SK-N-SH (cell line): ENCODE measurements around the gene RIMKLA. TPM values are rescaled to one million over a fixed set of nuclear protein-coding genes. Genes with fewer than 3 reads are reported as not detected.

Experiments used
- CTCF ChIA-PET: fragments of 300-600, 350-600 bp; formaldehyde crosslinking; extraction: SDS; loops from one replicate; lab custom pipeline; 2021; lab: Yijun Ruan, JAX
- POLR2A ChIA-PET: fragments of 350-600 bp; sonication (Branson Sonifier 250); formaldehyde crosslinking; extraction: SDS; loops from one replicate; lab custom pipeline; 2020; ENCODE audit warnings: antibody characterized with exemption, inconsistent platforms; lab: Yijun Ruan, JAX
- DNase-seq: peaks from one replicate; pipeline ENCODE4 v3.0.0; 2012
- H2AFZ ChIP-seq: fragments of 200-600 bp; sonication (generic); 2 replicates; pipeline ENCODE4 v1.8.1; 2016; ENCODE audit warnings: antibody characterized with exemption, mild to moderate bottlenecking, low read depth
- H3F3A ChIP-seq: fragments of 200-600 bp; sonication (generic); replicated peaks from 2 replicates; pipeline ENCODE3; 2016; ENCODE audit warnings: antibody characterized with exemption, mild to moderate bottlenecking; ENCODE audit not compliant: insufficient read depth
- H3K27ac ChIP-seq, 2 experiments: fragments of 200-500 bp in 1 of 2; fragments of 200-600 bp in 1 of 2; sonication (Bioruptor generic) in 1 of 2; sonication (generic), shearing (Covaris generic) in 1 of 2; 2 replicates each; pipeline versions ENCODE4 v1.5.1 to v1.6.1; 2014 to 2016; ENCODE audit warnings: low read depth in 2 of 2, inconsistent platforms in 1 of 2, low read length in 1 of 2, mild to moderate bottlenecking in 1 of 2, mixed read lengths in 1 of 2
- H3K27me3 ChIP-seq: fragments of 200-600 bp; sonication (generic), shearing (Covaris generic); 2 replicates; pipeline ENCODE4 v1.6.1; 2016; ENCODE audit warnings: mixed run types; ENCODE audit not compliant: insufficient read depth
- H3K36me3 ChIP-seq, 2 experiments: fragments of 200-500 bp in 1 of 2; fragments of 200-600 bp in 1 of 2; sonication (Bioruptor generic) in 1 of 2; sonication (generic) in 1 of 2; replicated peaks in 1 of 2; 2 replicates each; pipeline versions ENCODE3 to v1.5.1; 2014 to 2016; ENCODE audit warnings: low read length in 1 of 2, mild to moderate bottlenecking in 1 of 2; ENCODE audit not compliant: insufficient read depth in 2 of 2, control insufficient read depth in 1 of 2
- H3K4me1 ChIP-seq, 2 experiments: fragments of 200-500 bp in 1 of 2; fragments of 200-600 bp in 1 of 2; sonication (Bioruptor generic) in 1 of 2; sonication (generic), shearing (Covaris generic) in 1 of 2; 2 replicates each; pipeline versions ENCODE4 v1.5.1 to v1.6.1; 2014 to 2016; ENCODE audit warnings: low read depth in 1 of 2, low read length in 1 of 2, mixed run types in 1 of 2; ENCODE audit not compliant: insufficient read depth in 2 of 2, control insufficient read depth in 1 of 2
- H3K4me2 ChIP-seq: fragments of 200-600 bp; sonication (generic), shearing (Covaris generic); 2 replicates; pipeline ENCODE4 v1.6.1; 2017; ENCODE audit warnings: mixed run types
- H3K4me3 ChIP-seq, 2 experiments: fragments of 200-500 bp in 1 of 2; fragments of 200-600 bp in 1 of 2; sonication (Bioruptor generic) in 1 of 2; sonication (generic), shearing (Covaris generic) in 1 of 2; 2 replicates each; pipeline versions ENCODE4 v1.5.1 to v1.8.1; 2014 to 2016; ENCODE audit warnings: low read depth in 2 of 2, inconsistent platforms in 1 of 2, low read length in 1 of 2, mild to moderate bottlenecking in 1 of 2, mixed read lengths in 1 of 2, moderate library complexity in 1 of 2
- H3K79me2 ChIP-seq: fragments of 200-600 bp; sonication (generic); 2 replicates; pipeline ENCODE4 v1.8.1; 2017; ENCODE audit warnings: mild to moderate bottlenecking; ENCODE audit not compliant: insufficient read depth
- H3K9ac ChIP-seq: fragments of 200-600 bp; sonication (generic); 2 replicates; pipeline ENCODE4 v1.6.1; 2017; ENCODE audit warnings: mixed run types
- H3K9me2 ChIP-seq: fragments of 200-600 bp; sonication (generic); 2 replicates; pipeline ENCODE4 v1.6.1; 2017; ENCODE audit warnings: mixed run types
- H3K9me3 ChIP-seq: fragments of 200-600 bp; sonication (generic); 2 replicates; pipeline ENCODE4 v1.6.1; 2017; ENCODE audit warnings: mixed run types, mild to moderate bottlenecking, moderate library complexity
- H4K20me1 ChIP-seq: fragments of 200-600 bp; sonication (generic); 2 replicates; pipeline ENCODE4 v1.6.1; 2017; ENCODE audit warnings: mild to moderate bottlenecking, mixed run types; ENCODE audit not compliant: insufficient read depth
- FOXJ3 ChIP-seq: sonication (generic); formaldehyde crosslinking; IDR thresholded peaks from 2 replicates; pipeline ENCODE4 v1.5.1; 2020; ENCODE audit warnings: mild to moderate bottlenecking, missing genetic modification reagents
- SIN3A ChIP-seq: IDR thresholded peaks from 2 replicates; pipeline ENCODE4 v1.6.1; 2012; ENCODE audit warnings: low read depth, mild to moderate bottlenecking, low read length, moderate library complexity, borderline replicate concordance
- TCF12 ChIP-seq: IDR thresholded peaks from 2 replicates; pipeline ENCODE4 v1.4.0; 2012
- TEAD4 ChIP-seq: IDR thresholded peaks from 2 replicates; pipeline ENCODE4 v1.4.0; 2012; ENCODE audit warnings: mild to moderate bottlenecking, borderline replicate concordance; ENCODE audit not compliant: insufficient read depth
- USF2 ChIP-seq: fragments of 150-350 bp; IDR thresholded peaks from 2 replicates; pipeline ENCODE4 v1.6.1; 2017; ENCODE audit warnings: antibody characterized with exemption, low read length, low read depth, borderline replicate concordance
- WGBS: methylation state at CpG from one replicate; pipeline ENCODE4 v1.1.6; 2017; ENCODE audit warnings: low lambda C conversion rate; 5-methylcytosine and 5-hydroxymethylcytosine counted together
- polyA plus RNA-seq, 3 experiments: library from polyadenylated mRNA; depleted of rRNA; stranded (reverse); fragments of >200 nt; gene quantifications; 2 replicates each; pipeline ENCODE4 v1.2.3, GENCODE V29; 2012
- TF ChIP-seq, protein P1 (sequence below): fragments of 200-600 bp; sonication (generic); IDR thresholded peaks from 2 replicates; pipeline ENCODE4 v1.6.1; 2017; ENCODE audit warnings: antibody characterized with exemption, mild to moderate bottlenecking, moderate library complexity

RIMKLA gene
- polyA plus RNA-seq, 1 of the 3 experiments (the other 2 are of a cell fraction), result 0.08 TPM

GRCh38 chr1:42414551-42415496 is 34.2 kb downstream of the RIMKLA start:
- Histone ChIP-seq H3K9ac (no peak overlapping the region), H3K4me2 (no peak overlapping the region), H3K9me3 (no peaks in the 10 kb centered on the region), H3K4me1 (peaks cover 0 to 8% of the 10 kb centered on the region in 2 experiments; a peak in 1 of 4 replicates), H3K4me3 (no peak overlapping the region), H3K9me2 (no peaks in the 10 kb centered on the region), H3K27me3 (no peaks in the 10 kb centered on the region; the same call in 1 of the 2 replicates), H4K20me1 (no peaks in the 10 kb centered on the region), H2AFZ (no peak overlapping the region), H3K79me2 (no peaks in the 10 kb centered on the region), H3F3A (no peaks in the 10 kb centered on the region), H3K27ac (no peak overlapping the region), H3K36me3 (no peaks in the 10 kb centered on the region)
- TF ChIP-seq FOXJ3 (CRISPR knock-in tag) (no peak), SIN3A (no peak)
- ChIA-PET CTCF (no interaction called here), POLR2A (no interaction called here)
- DNase-seq, result no peak
- 65% methylated on average over 16 of the region's 17 CpGs for WGBS

DNA sequence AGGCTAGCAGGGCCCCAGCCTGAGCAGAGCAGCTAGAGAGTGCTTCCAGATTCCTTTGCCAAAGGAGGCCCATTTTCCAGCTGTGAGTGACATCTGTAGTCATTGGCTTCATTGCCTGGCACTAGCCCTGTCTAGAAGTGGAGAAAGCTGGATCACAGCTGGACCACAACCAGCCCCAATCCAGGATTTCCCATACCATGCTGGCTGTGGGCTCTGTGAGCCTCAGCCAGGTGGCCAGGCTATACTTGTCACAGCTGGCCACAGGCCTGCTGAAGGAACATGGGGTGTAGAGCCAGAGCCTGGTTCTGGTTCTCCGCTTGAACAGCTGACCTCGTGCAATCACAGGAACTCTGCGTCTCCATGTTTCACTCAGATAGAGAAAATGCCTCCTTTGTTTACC is 36.6 kb downstream of the RIMKLA start:
- no peaks in the 10 kb centered on the region for H3K9me3 ChIP-seq
- no peaks in the 10 kb centered on the region for H3K9me2 ChIP-seq
- peaks cover 6 to 29% of the 10 kb centered on the region in 2 experiments; a peak in 3 of 4 replicates for H3K4me1 ChIP-seq
- H3K4me2 ChIP-seq, result no peak overlapping the region
- no peak overlapping the region for H3K9ac ChIP-seq
- no peak overlapping the region for H3K4me3 ChIP-seq
- H3K36me3 ChIP-seq, result no peaks in the 10 kb centered on the region
- POLR2A ChIA-PET, result no interaction called here
- H2AFZ ChIP-seq, result no peak overlapping the region
- CTCF ChIA-PET, result interaction anchor here (0.6 to 0.7 kb wide), 2 partner anchors 55 to 994 kb away, joined by 3 read pairs; no protein-coding TSS in a partner anchor
- H4K20me1 ChIP-seq, result no peaks in the 10 kb centered on the region
- no peaks in the 10 kb centered on the region for H3K79me2 ChIP-seq
- H3K27me3 ChIP-seq, result no peaks in the 10 kb centered on the region; the same call in 1 of the 2 replicates
- H3F3A ChIP-seq, result no peaks in the 10 kb centered on the region
- no peak for TF ChIP-seq TEAD4
- no peak for TF ChIP-seq USF2
- TF ChIP-seq, protein P1, sequence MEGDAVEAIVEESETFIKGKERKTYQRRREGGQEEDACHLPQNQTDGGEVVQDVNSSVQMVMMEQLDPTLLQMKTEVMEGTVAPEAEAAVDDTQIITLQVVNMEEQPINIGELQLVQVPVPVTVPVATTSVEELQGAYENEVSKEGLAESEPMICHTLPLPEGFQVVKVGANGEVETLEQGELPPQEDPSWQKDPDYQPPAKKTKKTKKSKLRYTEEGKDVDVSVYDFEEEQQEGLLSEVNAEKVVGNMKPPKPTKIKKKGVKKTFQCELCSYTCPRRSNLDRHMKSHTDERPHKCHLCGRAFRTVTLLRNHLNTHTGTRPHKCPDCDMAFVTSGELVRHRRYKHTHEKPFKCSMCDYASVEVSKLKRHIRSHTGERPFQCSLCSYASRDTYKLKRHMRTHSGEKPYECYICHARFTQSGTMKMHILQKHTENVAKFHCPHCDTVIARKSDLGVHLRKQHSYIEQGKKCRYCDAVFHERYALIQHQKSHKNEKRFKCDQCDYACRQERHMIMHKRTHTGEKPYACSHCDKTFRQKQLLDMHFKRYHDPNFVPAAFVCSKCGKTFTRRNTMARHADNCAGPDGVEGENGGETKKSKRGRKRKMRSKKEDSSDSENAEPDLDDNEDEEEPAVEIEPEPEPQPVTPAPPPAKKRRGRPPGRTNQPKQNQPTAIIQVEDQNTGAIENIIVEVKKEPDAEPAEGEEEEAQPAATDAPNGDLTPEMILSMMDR, result no peak
- no peak for TF ChIP-seq TCF12
- H3K27ac ChIP-seq, result no peak overlapping the region
- DNase-seq, result no peak
- 67% methylated on average over 1 of the region's 3 CpGs for WGBS
